ENCODE results near the gene BTBD9. TPM values are rescaled to one million over a fixed set of nuclear protein-coding genes. Genes with fewer than 3 reads are reported as not detected.
A peak's percentile ranks its signal among the peaks of the same experiment; 100 is the strongest.

Gene BTBD9
- total and polyA plus RNA-seq, 2 experiments from 2014 or later, result 13.0 to 17.0 TPM

DNA sequence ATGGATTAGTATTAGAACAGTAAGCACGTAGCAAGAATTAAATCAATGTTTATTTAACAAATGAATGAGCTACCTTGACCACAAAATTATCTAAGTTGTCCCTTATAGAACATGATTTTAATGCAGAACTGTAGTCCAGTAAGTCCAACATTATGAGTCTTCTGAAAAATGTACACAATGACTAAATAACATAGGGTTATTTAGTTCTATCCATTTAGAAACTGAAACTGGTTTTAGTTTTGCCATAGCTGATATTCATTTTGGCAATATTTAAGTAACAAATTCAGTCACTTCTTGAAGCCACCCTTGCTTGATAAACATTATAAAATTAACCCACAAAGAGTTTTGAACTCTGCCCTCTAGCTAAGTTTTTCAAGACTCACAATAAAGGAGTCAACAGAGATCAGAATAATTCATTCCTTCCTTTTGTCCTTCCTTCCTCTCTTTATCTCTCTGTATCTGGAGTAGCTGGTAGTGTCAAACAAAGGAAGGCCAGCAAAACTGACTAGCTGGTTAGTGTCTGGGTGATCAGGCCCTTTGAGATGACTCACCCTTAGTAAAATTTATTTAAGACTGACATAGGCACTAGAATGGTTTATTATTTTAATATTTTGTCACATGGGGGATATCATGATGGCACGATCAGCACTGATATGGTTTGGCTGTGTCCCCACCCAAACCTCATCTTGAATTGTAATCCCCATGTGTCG lies 115.1 kb downstream of the BTBD9 start:
- TF ChIP-seq EZH2phosphoT487 (IDR thresholded peaks at IDR 0.05; ENCODE audit: low read depth, severe bottlenecking, unreplicated experiment) (no peak), EZH2 (IDR thresholded peaks at IDR 0.05; ENCODE audit: borderline replicate concordance) (no peak)
- TF ChIP-seq, protein P1, sequence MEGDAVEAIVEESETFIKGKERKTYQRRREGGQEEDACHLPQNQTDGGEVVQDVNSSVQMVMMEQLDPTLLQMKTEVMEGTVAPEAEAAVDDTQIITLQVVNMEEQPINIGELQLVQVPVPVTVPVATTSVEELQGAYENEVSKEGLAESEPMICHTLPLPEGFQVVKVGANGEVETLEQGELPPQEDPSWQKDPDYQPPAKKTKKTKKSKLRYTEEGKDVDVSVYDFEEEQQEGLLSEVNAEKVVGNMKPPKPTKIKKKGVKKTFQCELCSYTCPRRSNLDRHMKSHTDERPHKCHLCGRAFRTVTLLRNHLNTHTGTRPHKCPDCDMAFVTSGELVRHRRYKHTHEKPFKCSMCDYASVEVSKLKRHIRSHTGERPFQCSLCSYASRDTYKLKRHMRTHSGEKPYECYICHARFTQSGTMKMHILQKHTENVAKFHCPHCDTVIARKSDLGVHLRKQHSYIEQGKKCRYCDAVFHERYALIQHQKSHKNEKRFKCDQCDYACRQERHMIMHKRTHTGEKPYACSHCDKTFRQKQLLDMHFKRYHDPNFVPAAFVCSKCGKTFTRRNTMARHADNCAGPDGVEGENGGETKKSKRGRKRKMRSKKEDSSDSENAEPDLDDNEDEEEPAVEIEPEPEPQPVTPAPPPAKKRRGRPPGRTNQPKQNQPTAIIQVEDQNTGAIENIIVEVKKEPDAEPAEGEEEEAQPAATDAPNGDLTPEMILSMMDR (IDR thresholded peaks at IDR 0.05; ENCODE audit: poor library complexity), result no peak
- H3K9me2 ChIP-seq (replicated peaks; ENCODE audit: insufficient read depth), result no peaks in the 10 kb centered on the region
- H3K79me2 ChIP-seq, result no peaks in the 10 kb centered on the region
- no peak overlapping the region for H3K4me2 ChIP-seq
- H3K4me1 ChIP-seq (ENCODE audit: insufficient read depth), result no peaks in the 10 kb centered on the region
- peaks cover 5% of the 10 kb centered on the region for H3K9me3 ChIP-seq (ENCODE audit: low read depth)
- no peaks in the 10 kb centered on the region for H3K27me3 ChIP-seq
- H4K20me1 ChIP-seq (ENCODE audit: insufficient read depth, poor library complexity, severe bottlenecking), result no peaks in the 10 kb centered on the region
- no peak overlapping the region for H3K4me3 ChIP-seq
- H3K36me3 ChIP-seq (replicated peaks; ENCODE audit: insufficient read depth, low read depth), result no peaks in the 10 kb centered on the region
- no peak overlapping the region for H2AFZ ChIP-seq
- H3K27ac ChIP-seq, result no peak overlapping the region
- WGBS (ENCODE audit: low lambda C conversion rate, missing lambda C conversion rate), result 94% methylated on average over 3 of the region's 3 CpGs
- DNase-seq (ENCODE audit: low spot score), result no peak

- Histone ChIP-seq H3K79me2 (no peaks in the 10 kb centered on the region), H3K4me2 (no peak overlapping the region), H3K27ac (peak overlapping the region; percentile 58), H3K27me3 (no peaks in the 10 kb centered on the region), H3K36me3 (replicated peaks; ENCODE audit: insufficient read depth, low read depth) (no peaks in the 10 kb centered on the region), H2AFZ (no peak overlapping the region), H3K9me3 (ENCODE audit: low read depth) (peaks cover 5% of the 10 kb centered on the region), H3K4me3 (no peak overlapping the region), H3K4me1 (ENCODE audit: insufficient read depth) (no peaks in the 10 kb centered on the region), H4K20me1 (ENCODE audit: insufficient read depth, poor library complexity, severe bottlenecking) (no peaks in the 10 kb centered on the region), H3K9me2 (replicated peaks; ENCODE audit: insufficient read depth) (no peaks in the 10 kb centered on the region)
- peak; percentile 15 for DNase-seq (ENCODE audit: low spot score)
- whole genome bisulfite sequencing (ENCODE audit: low lambda C conversion rate, missing lambda C conversion rate), result 48% methylated on average over 2 of the region's 2 CpGs
- TF ChIP-seq EZH2 (IDR thresholded peaks at IDR 0.05; ENCODE audit: borderline replicate concordance) (no peak), EZH2phosphoT487 (IDR thresholded peaks at IDR 0.05; ENCODE audit: low read depth, severe bottlenecking, unreplicated experiment) (no peak)
- TF ChIP-seq, protein P1 (IDR thresholded peaks at IDR 0.05; ENCODE audit: poor library complexity), result no peak
These were observed 117.4 kb downstream of the BTBD9 start for GRCh38 chr6:38522322-38522721.

GRCh38 chr6:38518511-38519304 lies 121.0 kb downstream of the BTBD9 start:
- H3K79me2 ChIP-seq, result no peaks in the 10 kb centered on the region
- H3K9me3 ChIP-seq (ENCODE audit: low read depth), result no peaks in the 10 kb centered on the region
- no peak overlapping the region for H3K4me3 ChIP-seq
- no peak for TF ChIP-seq EZH2 (IDR thresholded peaks at IDR 0.05; ENCODE audit: borderline replicate concordance)
- TF ChIP-seq, protein P1 (IDR thresholded peaks at IDR 0.05; ENCODE audit: poor library complexity), result no peak
- no peak for TF ChIP-seq EZH2phosphoT487 (IDR thresholded peaks at IDR 0.05; ENCODE audit: low read depth, severe bottlenecking, unreplicated experiment)
- no peaks in the 10 kb centered on the region for H4K20me1 ChIP-seq (ENCODE audit: insufficient read depth, poor library complexity, severe bottlenecking)
- H3K27me3 ChIP-seq, result no peaks in the 10 kb centered on the region
- H3K4me2 ChIP-seq, result no peak overlapping the region
- no peak for DNase-seq (ENCODE audit: low spot score)
- H3K4me1 ChIP-seq (ENCODE audit: insufficient read depth), result no peaks in the 10 kb centered on the region
- no peaks in the 10 kb centered on the region for H3K36me3 ChIP-seq (replicated peaks; ENCODE audit: insufficient read depth, low read depth)
- no peak overlapping the region for H2AFZ ChIP-seq
- no peaks in the 10 kb centered on the region for H3K9me2 ChIP-seq (replicated peaks; ENCODE audit: insufficient read depth)
- no peak overlapping the region for H3K27ac ChIP-seq

Measured in hepatocyte (in vitro differentiated cells).